Activated naive CD4-positive, alpha-beta T cell treated with anti-CD3 and anti-CD28 coated beads, Interleukin-2, amount 10 ng/mL, durations not matched to agents 7 days and 5 days (primary cell): Measurements from ENCODE around the gene LIMCH1.

Experiments
- CTCF ChIA-PET: fragments of 350-600 bp; sonication (Branson Sonifier 250); formaldehyde crosslinking; loops from one replicate; lab custom pipeline; 2021; ENCODE audit warnings: antibody characterized with exemption; lab: Charles Lee
- DNase-seq: peaks from one replicate; pipeline ENCODE4 v3.0.0-alpha.2; 2020
- H3K27ac Mint-ChIP-seq: one replicate; pipeline ENCODE4 v1.8.0; 2021; ENCODE audit warnings: mild to moderate bottlenecking, moderate library complexity, mixed read lengths
- H3K27me3 Mint-ChIP-seq: one replicate; pipeline ENCODE4 v1.8.0; 2021; ENCODE audit warnings: mild to moderate bottlenecking, mixed read lengths
- H3K36me3 Mint-ChIP-seq: one replicate; pipeline ENCODE4 v1.8.0; 2021; ENCODE audit warnings: mixed read lengths
- H3K4me1 Mint-ChIP-seq: one replicate; pipeline ENCODE4 v1.8.0; 2021; ENCODE audit warnings: mixed read lengths
- H3K4me3 Mint-ChIP-seq: one replicate; pipeline ENCODE4 v1.8.0; 2021; ENCODE audit warnings: mild to moderate bottlenecking, moderate library complexity, mixed read lengths
- H3K9me3 Mint-ChIP-seq: one replicate; pipeline ENCODE4 v1.8.0; 2021; ENCODE audit warnings: mixed read lengths

LIMCH1 gene

DNA sequence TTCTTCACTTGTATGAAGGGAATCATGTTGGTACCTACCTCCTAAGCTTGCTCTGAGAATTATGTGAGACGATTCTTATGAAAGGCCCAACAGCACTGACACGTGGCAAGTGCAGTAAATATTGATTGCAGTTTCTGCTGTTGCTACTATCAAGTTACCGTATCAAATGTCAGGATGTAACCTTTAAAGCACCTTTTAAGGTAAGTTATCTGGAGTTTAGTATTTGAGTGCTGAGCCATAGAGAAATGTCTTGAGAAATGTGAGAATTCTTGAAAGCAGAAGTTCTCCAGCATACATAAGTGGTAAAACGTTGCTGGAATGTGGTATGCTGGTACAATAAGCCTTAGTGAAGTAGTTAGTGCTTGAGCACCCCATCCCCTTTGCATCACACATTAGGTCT lies 120.2 kb downstream of the LIMCH1 start:
- Mint-ChIP-seq H3K27me3 (peaks cover 11% of the 10 kb centered on the region), H3K4me1 (no peaks in the 10 kb centered on the region), H3K27ac (no peak overlapping the region), H3K36me3 (no peaks in the 10 kb centered on the region), H3K4me3 (no peak overlapping the region), H3K9me3 (no peaks in the 10 kb centered on the region)
- DNase-seq = no peak
- CTCF ChIA-PET = no interaction called here

DNA sequence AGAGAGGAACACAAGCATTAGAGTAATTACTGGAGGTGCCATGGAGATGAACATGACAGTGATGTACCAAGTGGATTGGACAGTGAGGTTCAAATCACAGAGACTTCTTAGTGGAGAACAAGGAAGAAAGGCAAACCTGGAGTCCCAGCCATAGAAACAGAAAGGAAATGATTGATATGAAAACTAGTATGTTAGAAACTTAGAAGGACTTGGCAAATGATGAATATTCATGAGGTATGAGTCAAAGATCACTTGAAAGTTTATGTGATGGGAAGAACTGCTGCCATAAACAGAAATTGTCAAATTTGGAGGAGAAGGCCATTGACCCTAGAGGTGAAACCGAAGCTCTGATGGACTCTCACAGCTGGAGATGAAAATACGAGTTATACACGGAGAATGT lies 122.4 kb downstream of the LIMCH1 start:
- no peaks in the 10 kb centered on the region for H3K9me3 Mint-ChIP-seq
- no peak overlapping the region for H3K27ac Mint-ChIP-seq
- no peak overlapping the region for H3K4me3 Mint-ChIP-seq
- no peaks in the 10 kb centered on the region for H3K4me1 Mint-ChIP-seq
- DNase-seq = no peak
- H3K27me3 Mint-ChIP-seq = peaks cover 11% of the 10 kb centered on the region
- no peaks in the 10 kb centered on the region for H3K36me3 Mint-ChIP-seq
- CTCF ChIA-PET = interaction anchor here (1.6 to 3.3 kb wide), 3 partner anchors 13 to 400 kb away, joined by 4 to 43 read pairs (median 12); no protein-coding TSS in a partner anchor

DNA sequence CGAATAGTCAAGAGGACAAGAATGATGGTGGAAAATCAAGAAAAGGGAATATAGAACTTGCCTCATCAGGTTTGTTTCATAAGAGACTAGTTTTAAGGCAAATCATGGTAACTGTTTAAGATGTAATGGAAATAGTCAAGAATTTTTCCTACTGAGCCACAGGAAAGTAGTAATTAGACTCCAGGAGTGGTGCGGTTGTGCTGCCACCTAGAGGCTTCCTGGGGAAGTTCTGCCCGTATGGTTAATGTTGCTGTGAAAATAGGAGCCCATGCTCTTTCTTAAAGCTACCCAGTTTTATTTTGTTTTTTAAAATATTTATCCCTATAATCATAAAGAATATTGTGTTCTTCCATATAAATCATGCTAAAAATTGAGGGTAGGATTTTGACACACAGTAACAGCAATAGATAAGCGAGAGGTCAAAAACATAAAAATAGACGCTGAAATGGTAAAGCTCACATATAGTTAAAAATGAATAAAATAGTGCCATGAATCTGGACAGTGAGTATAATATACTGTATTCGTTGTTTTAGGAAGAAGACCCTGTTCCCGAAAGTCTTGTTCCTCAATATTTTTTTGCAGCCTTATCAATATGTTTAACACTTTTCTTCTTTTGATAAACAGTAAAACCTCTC lies 123.6 kb downstream of the LIMCH1 start:
- Mint-ChIP-seq H3K27ac (no peak overlapping the region), H3K27me3 (peaks cover 11% of the 10 kb centered on the region), H3K4me1 (no peaks in the 10 kb centered on the region), H3K4me3 (no peak overlapping the region), H3K9me3 (no peaks in the 10 kb centered on the region), H3K36me3 (no peaks in the 10 kb centered on the region)
- DNase-seq = peak; percentile 52
- CTCF ChIA-PET = interaction anchor here (0.6 to 3.3 kb wide), 11 partner anchors 10 to 929 kb away, joined by 3 to 43 read pairs (median 3); no protein-coding TSS in a partner anchor

DNA sequence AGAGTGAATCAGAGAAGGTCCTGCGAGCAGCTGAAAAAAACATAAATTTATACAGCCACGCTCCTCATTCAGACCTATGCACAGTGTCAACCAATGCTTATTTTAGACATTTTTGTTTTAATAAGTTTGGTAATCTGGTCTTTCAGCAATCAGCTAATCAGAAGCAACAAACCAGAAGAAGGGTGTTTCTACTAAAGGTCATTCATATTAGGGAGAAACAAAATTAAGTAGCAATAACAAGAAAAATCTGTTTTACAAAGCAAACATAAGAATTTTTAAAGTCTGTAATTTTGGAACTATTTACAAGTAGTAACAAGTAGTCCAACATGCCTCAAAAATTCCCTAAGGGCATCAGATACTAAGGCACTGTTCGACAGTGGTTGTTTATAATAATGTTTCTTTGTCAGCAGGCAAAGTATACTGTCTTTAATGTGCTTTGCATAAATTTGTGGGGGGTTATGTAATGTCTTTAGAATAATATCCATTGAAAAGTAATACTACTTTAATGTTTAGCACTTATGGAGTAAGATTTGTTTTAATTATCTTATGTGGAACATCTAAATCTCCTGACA lies 127.8 kb downstream of the LIMCH1 start:
- no peak overlapping the region for H3K4me3 Mint-ChIP-seq
- H3K4me1 Mint-ChIP-seq = no peaks in the 10 kb centered on the region
- H3K27ac Mint-ChIP-seq = no peak overlapping the region
- CTCF ChIA-PET = no interaction called here
- H3K9me3 Mint-ChIP-seq = no peaks in the 10 kb centered on the region
- DNase-seq = no peak
- no peaks in the 10 kb centered on the region for H3K36me3 Mint-ChIP-seq
- H3K27me3 Mint-ChIP-seq = peaks cover 4% of the 10 kb centered on the region

DNA sequence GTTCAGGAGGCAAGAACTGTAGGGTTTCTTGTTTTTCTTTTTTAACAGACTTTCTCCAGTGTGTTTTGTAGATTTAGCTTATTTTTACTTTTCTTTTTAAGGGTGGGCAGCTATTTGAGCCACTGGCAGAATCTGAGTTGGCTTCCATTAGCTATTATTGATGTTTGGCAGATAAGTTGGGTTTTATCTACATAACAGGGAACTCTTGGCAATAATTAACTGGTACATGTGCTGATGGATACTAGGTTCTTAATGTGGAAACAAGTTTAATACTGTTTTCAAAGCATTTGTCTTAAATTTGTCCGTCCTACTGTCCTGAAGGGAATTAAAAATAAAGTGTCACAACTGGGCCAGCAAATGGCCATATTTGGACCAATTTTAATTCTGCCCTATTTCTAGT lies 130.1 kb downstream of the LIMCH1 start:
- no peak for DNase-seq
- no peak overlapping the region for H3K4me3 Mint-ChIP-seq
- H3K4me1 Mint-ChIP-seq = no peaks in the 10 kb centered on the region
- no peaks in the 10 kb centered on the region for H3K9me3 Mint-ChIP-seq
- no peak overlapping the region for H3K27ac Mint-ChIP-seq
- H3K36me3 Mint-ChIP-seq = no peaks in the 10 kb centered on the region
- CTCF ChIA-PET = interaction anchor here (0.7 kb wide), 1 partner anchor 168 kb away, joined by 3 read pairs; no protein-coding TSS in a partner anchor
- H3K27me3 Mint-ChIP-seq = no peaks in the 10 kb centered on the region

DNA sequence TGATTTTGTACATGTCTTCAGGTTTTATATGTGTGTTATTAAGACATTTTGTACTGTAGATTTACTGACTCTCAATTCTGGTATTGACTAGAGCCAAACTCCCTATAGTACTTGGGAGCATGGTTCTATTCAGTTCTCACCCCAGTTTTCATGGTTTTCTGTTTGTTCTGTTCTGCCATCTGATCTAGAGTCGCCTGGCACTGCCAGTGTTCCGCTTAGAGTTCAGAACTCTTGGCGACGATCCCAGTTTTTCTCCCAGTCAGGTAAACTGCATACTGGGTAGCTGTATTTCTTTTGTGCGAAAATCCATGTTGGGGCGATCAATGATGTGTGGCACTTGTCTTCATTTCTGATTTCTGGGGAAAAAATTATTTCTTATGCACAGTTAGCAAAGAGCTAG lies 132.6 kb downstream of the LIMCH1 start:
- no peak for DNase-seq
- H3K27me3 Mint-ChIP-seq = no peaks in the 10 kb centered on the region
- CTCF ChIA-PET = no interaction called here
- no peak overlapping the region for H3K4me3 Mint-ChIP-seq
- no peaks in the 10 kb centered on the region for H3K36me3 Mint-ChIP-seq
- H3K4me1 Mint-ChIP-seq = no peaks in the 10 kb centered on the region
- H3K27ac Mint-ChIP-seq = no peak overlapping the region
- H3K9me3 Mint-ChIP-seq = no peaks in the 10 kb centered on the region

DNA sequence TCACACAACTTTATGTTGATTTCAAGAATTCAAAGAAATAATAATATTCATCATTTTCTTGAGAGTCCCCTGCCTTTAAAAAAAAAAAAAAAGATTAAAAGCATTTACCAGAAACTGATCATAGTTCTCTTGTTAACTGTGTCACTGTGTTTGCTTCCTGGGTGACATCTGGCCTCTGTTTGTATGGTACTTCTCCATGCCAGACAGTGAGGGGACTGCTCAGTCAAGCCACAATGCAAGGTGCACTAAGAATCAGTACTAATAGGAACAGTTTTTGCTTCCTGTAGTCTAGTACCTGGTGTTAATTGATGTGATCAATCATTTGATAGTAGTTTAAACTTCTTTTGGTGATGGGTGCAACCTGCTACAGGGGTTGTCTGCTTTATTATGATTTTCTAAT lies 133.0 kb downstream of the LIMCH1 start:
- H3K4me1 Mint-ChIP-seq = no peaks in the 10 kb centered on the region
- H3K9me3 Mint-ChIP-seq = no peaks in the 10 kb centered on the region
- DNase-seq = no peak
- H3K4me3 Mint-ChIP-seq = no peak overlapping the region
- CTCF ChIA-PET = no interaction called here
- H3K27ac Mint-ChIP-seq = no peak overlapping the region
- H3K27me3 Mint-ChIP-seq = no peaks in the 10 kb centered on the region
- H3K36me3 Mint-ChIP-seq = no peaks in the 10 kb centered on the region

DNA sequence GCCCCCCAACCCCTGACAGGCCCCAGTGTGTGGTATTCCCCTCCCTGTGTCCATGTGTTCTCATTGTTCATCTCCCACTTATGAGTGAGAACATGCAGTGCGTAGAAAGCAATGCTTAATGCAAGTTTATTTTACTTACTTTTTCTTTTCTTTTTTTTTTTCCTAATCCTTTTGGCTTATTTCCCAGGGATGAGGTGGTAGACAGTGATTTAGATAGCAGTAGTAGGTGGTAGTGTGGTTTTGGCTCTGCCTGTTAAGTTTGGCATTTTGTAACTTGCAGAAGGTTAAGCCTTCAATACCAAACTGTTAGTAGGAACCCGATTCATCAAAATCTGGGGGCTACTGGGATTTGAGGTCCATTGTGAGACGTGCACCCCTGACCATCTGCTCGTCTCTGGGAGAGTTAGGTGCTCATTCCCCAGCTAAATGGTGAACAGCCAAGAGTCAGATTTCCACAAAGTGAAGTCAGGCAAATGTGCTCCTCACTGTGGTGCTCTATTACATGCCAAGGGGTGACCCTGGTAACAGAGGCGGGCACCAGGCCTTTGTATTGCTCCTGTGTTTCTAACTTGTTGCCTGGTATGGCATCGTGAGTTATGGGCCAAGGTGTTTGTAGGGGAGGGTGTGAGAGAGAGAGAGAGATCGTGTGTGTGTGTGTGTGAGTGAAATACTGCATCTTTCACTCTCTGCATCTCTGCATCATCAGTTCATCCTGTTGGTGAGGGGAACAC lies 140.3 kb downstream of the LIMCH1 start:
- Mint-ChIP-seq H3K27ac (no peak overlapping the region), H3K36me3 (no peaks in the 10 kb centered on the region), H3K4me3 (no peak overlapping the region), H3K9me3 (no peaks in the 10 kb centered on the region), H3K4me1 (no peaks in the 10 kb centered on the region), H3K27me3 (peaks cover 4% of the 10 kb centered on the region)
- DNase-seq = no peak
- CTCF ChIA-PET = no interaction called here

DNA sequence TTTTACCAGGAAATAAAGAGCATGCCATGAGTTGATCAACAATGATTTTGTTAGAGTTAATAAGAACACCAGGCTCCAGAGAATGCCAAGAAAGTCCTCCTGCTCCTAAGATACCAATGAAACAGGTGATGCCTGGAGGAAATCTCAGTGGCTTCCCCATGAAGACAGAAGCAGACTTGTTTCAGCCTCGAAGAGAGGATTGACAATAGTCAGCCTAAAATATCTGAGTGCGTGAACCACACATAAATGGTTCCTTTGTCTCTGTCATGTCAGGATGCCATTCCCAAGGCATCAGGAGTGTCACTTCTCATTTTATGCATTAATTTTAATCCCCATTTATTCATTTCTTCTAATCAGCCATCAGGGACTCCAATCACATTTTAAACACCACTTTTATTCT lies 141.0 kb downstream of the LIMCH1 start:
- Mint-ChIP-seq H3K4me1 (no peaks in the 10 kb centered on the region), H3K4me3 (no peak overlapping the region), H3K9me3 (no peaks in the 10 kb centered on the region), H3K36me3 (no peaks in the 10 kb centered on the region), H3K27ac (no peak overlapping the region), H3K27me3 (peaks cover 4% of the 10 kb centered on the region)
- CTCF ChIA-PET = no interaction called here
- no peak for DNase-seq

DNA sequence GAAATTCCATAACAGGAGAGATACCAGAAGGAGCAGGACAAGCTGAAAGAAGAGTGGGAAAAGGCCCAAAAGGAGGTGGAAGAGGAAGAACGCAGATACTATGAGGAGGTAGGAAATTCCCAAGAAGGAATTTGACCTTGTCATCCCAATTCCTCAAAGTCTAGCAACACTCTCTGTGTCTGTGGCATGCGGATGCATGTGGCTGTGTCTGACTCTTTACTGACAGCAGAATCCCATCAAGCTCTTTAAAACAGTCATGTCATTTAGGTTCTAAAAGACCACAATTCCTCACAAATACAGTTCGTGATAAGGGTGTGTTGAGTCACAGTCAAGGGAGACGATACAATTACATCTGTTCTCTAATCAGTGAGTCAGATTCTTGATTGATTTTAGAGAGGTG lies 142.0 kb downstream of the LIMCH1 start:
- no peak for DNase-seq
- Mint-ChIP-seq H3K27ac (no peak overlapping the region), H3K27me3 (peaks cover 4% of the 10 kb centered on the region), H3K4me3 (no peak overlapping the region), H3K36me3 (no peaks in the 10 kb centered on the region), H3K4me1 (no peaks in the 10 kb centered on the region), H3K9me3 (no peaks in the 10 kb centered on the region)
- CTCF ChIA-PET = interaction anchor here (0.6 kb wide), 1 partner anchor 17 kb away, joined by 3 read pairs; no protein-coding TSS in a partner anchor

DNA sequence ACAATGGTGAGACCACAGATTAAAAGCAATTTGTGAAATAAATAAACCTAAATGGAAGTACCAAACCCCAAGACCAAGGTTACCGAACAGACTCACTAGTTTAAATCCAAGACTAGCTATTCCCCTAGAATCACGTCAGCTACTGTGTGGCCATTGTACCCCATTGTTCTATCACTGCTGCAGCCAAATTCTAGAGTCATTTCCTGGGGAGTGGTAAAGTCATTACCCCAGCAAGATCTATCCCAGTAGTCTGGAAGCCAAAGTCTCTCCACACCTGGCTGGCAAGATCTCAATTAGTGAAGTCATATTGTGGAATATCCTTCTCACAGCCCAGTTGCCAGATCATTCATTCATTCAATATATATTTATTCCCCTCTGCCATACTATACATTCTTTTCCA lies 143.1 kb downstream of the LIMCH1 start:
- Mint-ChIP-seq H3K4me1 (no peaks in the 10 kb centered on the region), H3K9me3 (no peaks in the 10 kb centered on the region), H3K4me3 (no peak overlapping the region), H3K36me3 (no peaks in the 10 kb centered on the region), H3K27me3 (peaks cover 4% of the 10 kb centered on the region), H3K27ac (no peak overlapping the region)
- no peak for DNase-seq
- CTCF ChIA-PET = no interaction called here

DNA sequence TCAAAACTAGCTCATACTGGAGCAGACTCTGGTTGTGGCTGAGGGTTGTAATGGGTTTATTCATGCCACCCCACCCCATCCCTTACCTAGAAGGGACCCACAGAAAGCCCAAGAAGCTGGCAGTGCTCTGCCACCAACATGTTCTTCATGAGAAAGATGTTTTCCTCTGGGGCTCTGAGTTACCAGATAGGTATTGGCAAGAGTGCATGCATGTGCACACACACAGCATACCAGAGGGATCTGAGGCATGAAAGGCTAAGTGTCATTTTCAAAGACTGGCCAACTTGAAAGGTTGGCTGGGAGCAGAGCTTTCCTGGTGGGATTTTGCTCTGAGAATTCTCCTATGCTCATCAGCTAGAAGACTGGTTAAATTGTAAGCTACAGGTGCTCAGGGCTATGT lies 145.4 kb downstream of the LIMCH1 start:
- CTCF ChIA-PET = no interaction called here
- peaks cover 4% of the 10 kb centered on the region for H3K27me3 Mint-ChIP-seq
- no peak for DNase-seq
- no peak overlapping the region for H3K4me3 Mint-ChIP-seq
- no peak overlapping the region for H3K27ac Mint-ChIP-seq
- H3K9me3 Mint-ChIP-seq = no peaks in the 10 kb centered on the region
- no peaks in the 10 kb centered on the region for H3K4me1 Mint-ChIP-seq
- no peaks in the 10 kb centered on the region for H3K36me3 Mint-ChIP-seq

DNA sequence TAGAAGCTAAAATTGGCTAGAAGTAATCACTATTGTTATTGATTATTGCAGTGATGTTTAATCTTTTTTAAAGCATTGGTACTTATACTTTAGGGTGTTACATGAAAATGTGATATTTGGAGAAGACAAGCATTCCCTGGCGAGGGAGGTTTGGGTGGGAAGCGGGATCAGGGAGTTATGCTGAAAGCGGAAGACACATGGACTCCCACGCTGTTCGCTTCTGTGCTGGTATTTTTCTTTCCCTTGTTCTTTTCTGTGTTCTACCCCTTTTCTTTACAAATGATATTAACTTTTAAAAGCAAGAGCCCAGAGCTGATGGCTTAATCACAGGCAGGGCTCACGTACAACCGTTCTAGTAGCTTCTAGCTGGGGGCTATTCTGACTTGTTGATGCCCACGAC lies 148.9 kb downstream of the LIMCH1 start:
- Mint-ChIP-seq H3K9me3 (no peaks in the 10 kb centered on the region), H3K4me3 (no peak overlapping the region)
- CTCF ChIA-PET = no interaction called here

DNA sequence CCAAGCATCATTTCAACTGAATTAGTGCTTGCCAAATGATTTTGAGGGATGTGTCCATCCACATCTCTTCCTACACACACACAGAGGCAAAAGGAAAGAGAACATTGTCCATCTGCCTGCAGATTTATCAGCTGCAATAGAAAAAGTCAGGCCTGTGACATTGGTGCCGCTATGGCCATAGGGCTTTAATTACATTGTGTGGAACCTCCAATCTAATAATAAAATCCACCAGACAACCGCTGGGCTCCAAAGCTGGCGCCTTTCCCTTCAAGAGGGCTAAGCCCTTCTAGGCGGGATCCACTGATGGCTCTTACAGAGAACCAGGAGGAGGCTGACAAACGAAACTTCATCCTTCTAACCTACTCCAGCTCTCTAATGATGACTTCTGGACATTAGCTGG lies 150.0 kb downstream of the LIMCH1 start:
- CTCF ChIA-PET = no interaction called here
- H3K4me1 Mint-ChIP-seq = no peaks in the 10 kb centered on the region

More for the DNA sequence above, 148.9 kb downstream of the LIMCH1 start:
- Mint-ChIP-seq H3K4me1 (no peaks in the 10 kb centered on the region), H3K27ac (no peak overlapping the region), H3K36me3 (no peaks in the 10 kb centered on the region), H3K27me3 (no peaks in the 10 kb centered on the region)
- no peak for DNase-seq

More for the DNA sequence above, 150.0 kb downstream of the LIMCH1 start:
- Mint-ChIP-seq H3K4me3 (no peak overlapping the region), H3K9me3 (no peaks in the 10 kb centered on the region), H3K27ac (no peak overlapping the region), H3K36me3 (no peaks in the 10 kb centered on the region), H3K27me3 (peaks cover 2% of the 10 kb centered on the region)
- DNase-seq = no peak
